Mucosa of gallbladder (tissue), 1 donor: ENCODE data around the gene FGF16. TPM values are rescaled to one million over a fixed set of nuclear protein-coding genes. Genes with fewer than 3 reads are reported as not detected.
"Not testable (repeated sequence)": the region's sequence is repeated elsewhere in the genome, so short reads cannot be mapped to it uniquely, and the experiment has no call there.

Source experiments
- DNase-seq: peaks from one replicate; pipeline ENCODE4 v3.0.0-alpha.2; 2020; ENCODE audit warnings: low spot score
- total RNA-seq: library from RNA; stranded (reverse); gene quantifications from one replicate; pipeline ENCODE4 v1.2.1, GENCODE V29; 2021
- donor health status: DM: no; HTN: no; CAD: no.

Gene FGF16
- total RNA-seq, 1 donor from 2014 or later = not detected

DNA sequence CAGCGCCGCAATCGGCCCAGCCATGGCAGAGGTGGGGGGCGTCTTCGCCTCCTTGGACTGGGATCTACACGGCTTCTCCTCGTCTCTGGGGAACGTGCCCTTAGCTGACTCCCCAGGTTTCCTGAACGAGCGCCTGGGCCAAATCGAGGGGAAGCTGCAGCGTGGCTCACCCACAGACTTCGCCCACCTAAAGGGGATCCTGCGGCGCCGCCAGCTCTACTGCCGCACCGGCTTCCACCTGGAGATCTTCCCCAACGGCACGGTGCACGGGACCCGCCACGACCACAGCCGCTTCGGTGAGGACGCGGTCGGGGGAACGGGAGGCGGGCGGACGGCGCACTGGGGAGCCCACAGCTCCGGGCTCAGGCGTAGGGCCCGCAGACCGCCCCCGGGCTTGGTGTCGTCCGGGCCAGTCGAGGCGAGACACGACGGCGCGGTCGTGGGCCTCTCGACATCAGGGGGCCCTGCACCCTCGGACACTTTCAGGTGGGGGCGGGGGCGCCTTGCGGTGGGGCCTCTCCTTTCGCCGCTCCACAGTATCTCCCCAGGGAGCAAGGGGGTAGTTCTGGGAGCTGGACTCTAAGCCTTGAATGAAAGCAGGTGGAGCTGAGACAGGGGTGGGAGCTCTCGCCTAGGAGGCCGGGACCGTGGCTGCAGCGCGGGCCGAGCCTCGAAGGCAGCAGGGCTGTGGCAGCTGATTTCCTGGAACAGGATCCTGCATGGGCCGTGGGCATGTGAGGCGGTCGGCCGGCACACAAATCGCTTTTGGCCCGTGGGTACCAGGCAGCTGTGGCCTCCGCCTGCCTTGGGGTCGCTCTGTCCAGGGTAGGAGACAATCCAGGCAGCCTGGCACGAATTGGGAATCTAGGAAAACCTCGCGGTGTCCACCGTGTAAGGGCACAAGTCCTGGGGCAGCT lies 722 bp downstream of the FGF16 start:
- DNase-seq = no peak

GRCh38 chrX:77450415-77450814 lies 3.2 kb downstream of the FGF16 start:
- no peak for DNase-seq

DNA sequence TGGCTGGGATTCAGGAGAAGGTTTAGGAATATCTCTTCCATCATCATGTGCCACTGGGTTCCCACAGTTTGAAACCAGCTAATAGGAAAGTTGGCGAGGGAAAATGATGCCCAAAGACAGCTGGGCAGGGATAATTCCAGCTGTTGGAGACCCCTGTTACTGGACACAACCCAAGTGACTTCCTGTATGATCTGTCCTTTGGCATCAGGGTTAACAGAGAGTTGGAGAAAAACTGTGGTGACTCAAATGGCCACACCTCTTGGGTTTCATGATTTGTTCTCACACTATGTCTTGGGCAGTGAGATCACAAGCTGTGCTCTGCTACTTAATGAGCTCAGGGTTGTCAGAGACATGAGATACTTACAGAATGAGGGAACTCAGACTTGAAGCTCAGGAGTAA lies 3.8 kb downstream of the FGF16 start:
- no peak for DNase-seq

GRCh38 chrX:77453190-77453589 lies 6.0 kb downstream of the FGF16 start:
- no peak for DNase-seq

DNA sequence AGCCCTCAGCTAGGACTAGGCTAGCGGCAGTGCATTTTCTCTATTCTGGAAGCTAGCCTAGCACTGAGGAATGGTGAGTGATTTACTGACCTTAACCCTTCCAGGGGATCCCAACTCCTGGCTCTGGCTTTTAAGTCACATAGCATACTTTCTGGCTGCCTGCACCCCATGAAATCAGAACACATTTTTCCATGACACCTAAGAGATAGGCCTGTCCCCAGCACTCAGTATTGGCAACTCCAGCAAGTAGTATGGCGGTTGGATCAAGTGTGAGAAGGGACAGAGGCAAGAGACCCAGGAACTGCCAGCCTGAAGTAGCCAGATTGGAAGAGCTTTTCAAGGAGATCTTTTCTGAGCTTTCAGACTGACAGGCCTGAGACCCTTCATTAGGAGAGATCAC lies 8.2 kb downstream of the FGF16 start:
- no peak for DNase-seq

DNA sequence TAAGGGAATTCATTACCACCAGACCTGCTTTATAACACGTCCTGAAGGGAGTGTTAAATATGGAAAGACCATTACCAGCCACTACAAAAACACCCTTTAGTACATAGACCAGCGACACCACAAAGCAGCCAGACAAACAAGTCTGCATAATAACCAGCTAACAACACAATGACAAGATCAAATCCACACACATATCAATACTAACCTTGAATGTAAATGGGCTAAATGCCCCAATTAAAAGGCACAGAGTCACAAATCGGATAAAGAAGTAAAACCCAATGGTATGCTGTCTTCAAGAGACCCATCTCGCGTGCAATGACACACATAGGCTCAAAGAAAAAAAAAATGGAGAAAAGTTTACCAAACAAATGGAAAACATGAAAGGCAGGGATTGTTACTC lies 36.9 kb downstream of the FGF16 start:
- no peak for DNase-seq

DNA sequence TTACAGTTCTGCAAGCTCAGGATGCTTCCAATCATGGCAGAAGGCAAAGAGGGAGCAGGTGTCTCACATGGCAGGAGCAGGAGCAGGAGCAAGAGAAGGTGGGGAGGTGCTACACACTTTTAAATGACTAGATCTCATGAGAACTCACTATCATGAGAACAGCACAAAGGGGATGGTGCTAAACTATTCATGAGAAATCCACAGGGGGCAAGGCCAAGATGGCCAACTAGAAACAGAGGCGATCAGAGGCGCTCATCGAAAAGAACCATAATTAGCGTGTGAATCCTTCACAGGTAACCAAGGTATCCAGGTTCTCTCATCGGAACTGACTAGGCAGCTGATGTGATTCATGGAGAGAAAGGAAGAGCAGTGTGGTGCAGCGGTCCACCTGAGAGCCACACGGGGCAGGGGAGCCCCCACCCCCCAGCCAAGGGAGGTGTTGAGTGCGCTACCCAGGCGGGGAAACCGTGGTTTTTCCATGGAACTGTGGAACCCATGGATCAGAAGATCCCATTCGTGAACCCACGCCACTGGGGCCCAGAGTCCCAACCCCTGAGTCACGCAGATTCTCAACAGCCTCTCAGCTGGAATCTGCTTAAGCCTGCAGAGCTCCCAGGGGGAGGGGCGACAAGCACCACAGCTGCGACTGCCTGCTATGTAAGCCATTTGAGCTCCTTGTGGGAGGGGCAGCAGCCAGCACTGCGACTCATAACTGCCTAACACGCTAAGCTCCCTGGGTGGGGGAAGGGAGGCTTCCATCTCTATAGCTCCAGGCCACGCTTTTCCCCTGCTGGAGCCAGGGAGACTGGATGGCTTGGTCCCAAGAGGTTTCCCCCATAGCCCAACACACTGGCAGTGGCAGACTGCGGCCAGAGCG lies 46.7 kb downstream of the FGF16 start:
- DNase-seq = no peak

GRCh38 chrX:77500164-77500563 lies 53.0 kb downstream of the FGF16 start:
- DNase-seq = not testable (repeated sequence)

GRCh38 chrX:77502951-77503525 lies 55.8 kb downstream of the FGF16 start:
- DNase-seq = no peak

GRCh38 chrX:77505227-77505626 lies 58.0 kb downstream of the FGF16 start:
- DNase-seq = no peak
